Choroid plexus epithelial cell (primary cell): ENCODE measurements around the gene KCNQ5.
A peak's percentile ranks its signal among the peaks of the same experiment; 100 is the strongest.

Experiments
- DNase-seq: peaks from one replicate; pipeline ENCODE4 v3.0.0-alpha.2; 2010; ENCODE audit warnings: low read depth
- H3K4me3 ChIP-seq: 2 replicates; pipeline ENCODE4 v1.5.1; 2011; ENCODE audit warnings: low read depth, mild to moderate bottlenecking, control low read depth, low read length, moderate library complexity
- TF ChIP-seq, protein P1 (sequence below): conservative IDR thresholded peaks from 2 replicates; pipeline ENCODE4 v1.5.1; 2011; ENCODE audit warnings: low read depth, mild to moderate bottlenecking, control low read depth, inconsistent platforms, low read length, moderate library complexity

Gene KCNQ5

GRCh38 chr6:72826037-72826436 is 204.2 kb downstream of the KCNQ5 start:
- TF ChIP-seq, protein P1, sequence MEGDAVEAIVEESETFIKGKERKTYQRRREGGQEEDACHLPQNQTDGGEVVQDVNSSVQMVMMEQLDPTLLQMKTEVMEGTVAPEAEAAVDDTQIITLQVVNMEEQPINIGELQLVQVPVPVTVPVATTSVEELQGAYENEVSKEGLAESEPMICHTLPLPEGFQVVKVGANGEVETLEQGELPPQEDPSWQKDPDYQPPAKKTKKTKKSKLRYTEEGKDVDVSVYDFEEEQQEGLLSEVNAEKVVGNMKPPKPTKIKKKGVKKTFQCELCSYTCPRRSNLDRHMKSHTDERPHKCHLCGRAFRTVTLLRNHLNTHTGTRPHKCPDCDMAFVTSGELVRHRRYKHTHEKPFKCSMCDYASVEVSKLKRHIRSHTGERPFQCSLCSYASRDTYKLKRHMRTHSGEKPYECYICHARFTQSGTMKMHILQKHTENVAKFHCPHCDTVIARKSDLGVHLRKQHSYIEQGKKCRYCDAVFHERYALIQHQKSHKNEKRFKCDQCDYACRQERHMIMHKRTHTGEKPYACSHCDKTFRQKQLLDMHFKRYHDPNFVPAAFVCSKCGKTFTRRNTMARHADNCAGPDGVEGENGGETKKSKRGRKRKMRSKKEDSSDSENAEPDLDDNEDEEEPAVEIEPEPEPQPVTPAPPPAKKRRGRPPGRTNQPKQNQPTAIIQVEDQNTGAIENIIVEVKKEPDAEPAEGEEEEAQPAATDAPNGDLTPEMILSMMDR = no peak
- peak; percentile 4 for DNase-seq

GRCh38 chr6:72826744-72827438 is 205.0 kb downstream of the KCNQ5 start:
- TF ChIP-seq, protein P1 = no peak
- H3K4me3 ChIP-seq = no peak overlapping the region
- peak; percentile 50 for DNase-seq

More at GRCh38 chr6:72826037-72826436, 204.2 kb downstream of the KCNQ5 start:
- no peak overlapping the region for H3K4me3 ChIP-seq

DNA sequence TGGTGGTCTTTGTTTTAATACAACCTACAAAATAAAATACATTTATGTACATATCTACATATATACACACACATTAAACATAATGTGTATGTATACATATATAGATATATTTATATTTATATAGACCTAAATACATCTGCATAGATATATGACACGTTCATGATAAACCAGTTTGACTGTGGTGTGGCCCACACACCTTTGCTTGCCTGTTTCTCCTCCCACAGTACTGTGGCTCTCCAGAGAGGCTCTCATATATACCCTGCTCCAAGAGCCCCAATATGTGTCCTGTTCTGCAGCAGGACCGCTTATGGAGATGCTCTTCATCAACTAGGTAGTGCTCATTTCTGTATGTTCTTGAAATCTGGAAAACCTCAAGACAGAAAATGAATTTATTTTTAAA is 207.0 kb downstream of the KCNQ5 start:
- H3K4me3 ChIP-seq = no peak overlapping the region
- TF ChIP-seq, protein P1 = no peak
- DNase-seq = no peak

DNA sequence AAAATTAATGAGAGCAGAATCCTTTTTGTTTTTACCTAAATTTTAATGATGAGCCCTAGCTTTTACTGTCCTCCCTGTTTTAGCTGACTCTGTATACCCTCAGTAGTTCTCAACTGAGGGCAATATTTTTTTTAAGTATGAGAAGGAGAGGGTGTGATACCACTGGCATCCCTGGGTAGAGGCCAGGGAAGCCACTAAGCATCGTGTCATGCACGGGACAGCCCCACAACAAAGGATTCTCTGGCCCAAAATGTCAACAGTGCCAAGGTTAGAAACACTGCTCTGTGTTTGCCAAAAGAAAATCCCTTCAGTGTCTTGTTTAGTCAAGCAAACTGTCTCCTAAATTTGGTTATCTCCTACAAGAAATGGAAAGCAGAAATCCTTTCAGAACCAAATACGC is 210.4 kb downstream of the KCNQ5 start:
- DNase-seq = no peak
- TF ChIP-seq, protein P1 = no peak
- H3K4me3 ChIP-seq = no peak overlapping the region

GRCh38 chr6:72835749-72836148 is 213.9 kb downstream of the KCNQ5 start:
- H3K4me3 ChIP-seq = no peak overlapping the region
- DNase-seq = no peak
- TF ChIP-seq, protein P1 = no peak

- H3K4me3 ChIP-seq = no peak overlapping the region
- TF ChIP-seq, protein P1 = no peak
- DNase-seq = no peak
These were observed 215.1 kb downstream of the KCNQ5 start for GRCh38 chr6:72836971-72837370.

DNA sequence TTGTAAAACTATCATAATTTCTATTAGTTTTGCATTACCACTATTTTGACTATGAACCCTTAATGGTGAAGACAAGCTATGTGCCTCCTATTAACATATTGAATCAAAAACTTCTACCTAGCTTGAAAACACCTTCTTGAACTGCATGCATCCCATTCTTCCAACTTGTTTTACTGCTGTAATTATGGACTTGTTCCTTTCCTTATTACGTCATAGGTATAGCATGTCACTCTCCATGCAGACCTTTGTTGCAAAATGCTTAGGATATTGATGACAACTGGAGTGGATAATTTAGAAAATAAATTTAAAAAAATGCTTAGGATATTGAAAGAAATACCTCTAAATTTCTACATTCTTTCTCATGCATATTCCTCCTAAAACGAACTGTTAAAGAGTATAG is 219.3 kb downstream of the KCNQ5 start:
- H3K4me3 ChIP-seq = no peak overlapping the region
- TF ChIP-seq, protein P1 = no peak
- DNase-seq = no peak
